Amniotic stem cell (primary cell): ENCODE data around the gene GRID1.
"Not testable (repeated sequence)": the region's sequence is repeated elsewhere in the genome, so short reads cannot be mapped to it uniquely, and the experiment has no call there.

ENCODE experiments used
- DNase-seq: peaks from one replicate; lab custom pipeline; 2025; lab: John Stamatoyannopoulos, UW

Gene GRID1

DNA sequence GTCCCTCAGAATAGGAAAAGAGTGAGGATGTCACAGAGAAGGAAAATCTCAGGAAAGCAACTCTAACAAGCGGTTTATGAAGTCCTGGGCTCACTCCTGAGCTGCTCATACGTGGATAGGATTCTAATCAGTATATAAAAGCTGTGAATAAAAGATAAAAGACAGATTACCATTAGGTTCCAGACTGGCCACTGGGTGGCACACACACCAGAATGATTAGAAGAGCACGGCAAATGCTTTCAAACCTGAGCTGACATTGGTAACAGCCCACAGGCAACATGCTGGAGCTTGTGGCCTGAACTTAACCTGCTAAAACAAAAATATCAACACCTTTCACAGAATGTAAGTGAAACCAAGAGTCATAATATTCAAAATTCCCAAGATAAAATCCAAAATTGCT lies 370.8 kb downstream of the GRID1 start:
- no peak for DNase-seq

DNA sequence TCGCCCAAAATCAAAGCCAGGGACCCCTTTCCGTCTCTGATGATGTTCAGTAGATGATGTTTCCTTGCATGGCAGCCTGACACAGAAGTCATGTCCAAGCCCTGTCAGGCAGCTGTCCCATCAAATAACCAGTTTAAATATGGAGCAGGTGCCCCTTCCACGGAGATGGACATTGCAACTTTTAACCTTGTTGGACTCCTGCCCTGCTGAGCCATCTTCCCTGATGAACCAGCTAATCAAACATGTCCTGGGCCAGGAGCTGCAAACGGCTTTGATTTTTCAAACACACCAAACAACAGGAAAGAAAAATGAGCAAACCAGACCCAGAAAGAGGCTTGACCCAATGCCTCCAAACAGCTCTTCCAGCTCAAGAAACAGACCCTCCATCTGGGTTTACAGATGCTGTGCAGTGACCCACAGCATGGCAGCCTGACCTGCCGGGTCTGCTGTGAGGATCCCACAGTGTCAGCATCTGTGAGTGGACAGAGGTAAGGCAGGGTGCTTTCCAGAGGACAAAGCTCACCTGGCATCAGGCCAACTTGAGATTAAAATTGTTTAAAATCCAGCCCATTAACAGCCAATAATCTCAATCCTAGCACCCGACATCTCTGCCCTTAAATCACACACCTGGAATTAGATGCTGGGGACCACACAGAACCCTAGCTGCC lies 372.6 kb downstream of the GRID1 start:
- DNase-seq: no peak

DNA sequence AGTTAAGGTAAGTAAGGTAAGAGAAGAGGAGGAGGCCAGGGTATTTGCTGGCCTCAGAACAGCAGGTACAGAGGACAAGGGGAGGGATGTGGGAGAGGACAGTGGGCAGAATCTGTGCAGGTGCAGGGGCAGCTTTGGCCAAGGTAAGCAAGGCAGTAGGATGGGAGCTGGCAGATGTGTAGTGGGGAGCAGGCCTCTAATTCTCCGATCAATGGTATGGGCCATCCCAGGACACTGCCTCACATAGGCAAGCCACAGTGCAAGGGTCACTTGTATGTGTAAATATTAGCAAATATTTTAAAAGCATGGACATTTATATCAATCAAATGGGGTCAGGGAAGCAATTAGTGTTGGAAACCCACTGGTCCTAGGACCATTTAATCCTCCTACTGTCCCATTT lies 373.5 kb downstream of the GRID1 start:
- no peak for DNase-seq

DNA sequence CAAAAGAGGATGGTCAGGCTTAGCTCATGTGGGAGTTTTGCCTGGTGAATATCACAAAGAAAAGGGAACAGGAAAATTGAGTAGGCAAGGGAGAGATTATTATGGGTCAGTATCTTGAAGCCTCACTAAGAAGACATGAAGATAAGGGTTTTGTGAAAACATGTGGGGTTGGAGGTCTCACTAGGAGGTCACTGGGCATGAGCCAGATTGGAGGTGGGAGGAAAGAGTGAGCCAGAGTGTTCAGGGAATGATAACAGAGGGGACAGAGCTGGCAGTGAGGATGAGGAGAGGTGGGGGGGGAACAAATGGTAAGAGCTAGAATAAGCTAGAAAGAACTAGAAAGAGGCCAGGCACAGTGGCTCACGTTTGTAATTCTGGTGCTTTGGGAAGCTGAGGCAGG lies 374.3 kb downstream of the GRID1 start:
- no peak for DNase-seq

DNA sequence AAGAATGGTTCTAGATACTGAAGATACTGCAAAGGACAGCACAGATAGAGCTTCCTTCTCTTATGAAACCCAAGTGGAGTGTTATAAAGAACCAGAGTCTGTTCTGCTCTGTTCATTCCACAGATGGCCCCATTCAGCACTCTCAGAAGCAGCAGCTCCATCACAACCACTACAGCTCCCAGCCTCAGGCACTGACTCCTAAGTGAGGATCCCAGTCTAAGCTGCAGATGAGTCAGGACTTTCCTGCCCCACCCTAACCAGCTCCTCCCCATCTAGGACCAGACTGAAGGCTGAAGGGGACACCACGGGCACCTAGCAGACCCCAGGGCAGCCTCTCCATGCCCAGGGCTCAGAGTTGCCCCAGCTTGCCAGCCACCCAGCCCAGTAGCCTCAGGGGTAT lies 379.8 kb downstream of the GRID1 start:
- DNase-seq: no peak

DNA sequence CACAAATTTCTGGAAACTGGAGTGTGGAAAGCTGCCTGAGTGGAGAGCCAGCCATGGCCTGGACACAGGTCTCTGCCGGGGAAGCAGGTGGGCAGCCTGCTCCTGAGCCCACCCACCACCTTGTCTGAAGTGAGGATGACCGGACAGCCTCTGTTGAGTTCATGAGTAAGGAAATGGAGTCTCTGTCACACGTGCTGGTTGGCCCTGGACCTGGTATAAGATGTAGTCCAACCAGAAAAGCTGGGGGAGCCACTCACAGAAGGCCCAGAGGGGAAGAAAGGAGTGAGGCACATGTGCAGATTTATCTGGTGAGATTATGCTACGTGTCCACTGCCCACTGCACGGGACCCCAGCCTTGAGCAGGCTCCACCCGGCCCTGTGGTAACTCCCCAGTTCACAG lies 383.5 kb downstream of the GRID1 start:
- no peak for DNase-seq

DNA sequence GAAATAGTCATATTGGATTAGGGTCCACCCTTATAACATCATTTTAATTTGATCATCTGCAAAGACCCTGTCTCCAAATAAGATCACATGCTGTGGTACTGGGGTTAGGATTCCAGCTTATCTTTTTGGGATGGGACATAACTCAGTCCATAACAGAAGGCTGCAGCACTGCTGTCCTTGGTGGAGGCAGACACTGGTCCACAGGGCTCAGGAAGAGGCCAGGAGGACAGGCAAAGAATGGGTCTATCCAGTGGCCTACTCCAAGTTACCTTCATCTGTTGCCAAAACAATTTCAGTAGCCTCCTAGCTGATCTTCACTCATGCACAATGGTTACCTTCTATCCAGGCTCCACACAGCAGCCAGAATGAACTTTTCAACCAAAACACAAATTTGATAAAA lies 387.0 kb downstream of the GRID1 start:
- no peak for DNase-seq

DNA sequence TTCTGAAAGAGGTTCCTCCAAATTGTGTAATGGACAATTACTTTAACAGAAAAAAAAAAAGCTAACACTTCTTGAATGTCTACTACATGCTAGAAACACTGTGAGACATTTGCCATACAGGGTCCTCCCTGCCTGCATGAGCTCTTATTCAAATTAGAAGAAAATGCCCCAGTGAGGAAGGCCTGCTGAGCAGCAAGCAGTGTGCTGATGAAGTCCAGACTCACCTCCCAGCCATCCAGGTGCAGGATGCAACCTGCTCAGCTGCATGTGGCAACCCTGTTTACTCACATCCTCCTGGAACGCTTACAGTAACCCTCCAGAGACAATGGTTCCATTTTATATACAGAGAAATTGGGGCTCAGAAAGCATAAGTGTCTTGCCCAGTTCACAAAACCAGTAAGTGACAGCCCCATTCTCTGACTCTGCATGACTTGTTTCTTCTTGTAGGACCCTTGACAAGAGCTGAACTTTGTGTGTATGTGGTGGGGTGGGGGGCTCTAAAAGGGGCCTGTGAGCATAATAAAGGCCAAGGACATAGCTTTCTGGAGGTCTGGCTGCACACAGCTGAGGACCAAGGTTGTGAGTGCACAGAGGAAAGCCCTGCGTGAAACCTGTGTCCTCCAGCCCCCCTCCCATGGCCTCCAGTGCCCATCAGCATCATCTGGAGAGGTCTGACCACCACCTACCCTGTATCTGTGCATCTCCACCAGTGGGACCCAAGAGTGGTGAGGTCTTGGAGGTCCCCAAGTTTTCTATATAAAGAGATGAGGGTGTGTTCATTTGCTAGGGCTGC lies 387.8 kb downstream of the GRID1 start:
- DNase-seq: no peak

DNA sequence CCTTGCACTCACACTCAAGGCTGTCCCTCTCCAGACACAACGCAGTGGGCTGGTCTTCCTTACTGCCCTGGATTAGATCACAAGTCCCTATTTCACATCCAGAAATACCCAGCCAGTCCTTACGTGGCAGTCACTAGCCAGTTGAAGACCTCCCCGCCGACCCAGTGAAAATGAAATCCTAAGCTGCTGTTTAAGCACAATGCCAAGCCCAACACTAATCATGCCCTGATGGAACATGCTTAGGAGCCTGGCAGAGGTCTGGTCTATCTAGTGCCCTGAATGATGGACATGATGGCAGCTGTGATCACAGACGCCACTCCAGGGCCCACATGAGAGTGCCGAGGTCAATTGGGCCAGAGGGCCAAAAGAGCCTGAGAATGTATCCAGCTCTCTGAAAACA lies 389.0 kb downstream of the GRID1 start:
- no peak for DNase-seq

DNA sequence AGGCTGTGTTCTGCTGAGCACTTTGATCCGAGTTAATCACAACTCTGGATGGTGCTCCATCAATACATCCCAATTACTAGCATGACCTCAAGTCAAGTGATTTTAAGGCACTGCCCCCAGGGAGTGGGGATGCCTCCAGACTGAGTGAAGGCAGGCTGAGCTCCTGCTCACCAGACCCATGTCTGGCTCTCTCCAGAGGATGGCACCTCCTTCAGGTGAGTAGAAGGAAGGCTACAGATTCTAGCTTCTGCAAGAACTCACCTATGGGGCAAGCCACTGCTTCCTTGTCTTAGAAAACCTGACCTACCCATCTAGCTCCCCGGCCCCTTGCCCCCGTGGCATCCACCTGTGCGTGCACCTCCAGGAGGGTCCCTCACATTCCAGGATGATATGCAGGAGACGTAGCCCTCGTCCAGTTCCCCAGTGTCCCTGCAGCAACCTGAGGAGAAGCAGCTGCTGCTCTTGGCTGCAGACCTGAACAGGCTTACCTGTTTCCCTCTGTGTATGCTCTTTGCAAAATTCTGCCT lies 390.3 kb downstream of the GRID1 start:
- no peak for DNase-seq

DNA sequence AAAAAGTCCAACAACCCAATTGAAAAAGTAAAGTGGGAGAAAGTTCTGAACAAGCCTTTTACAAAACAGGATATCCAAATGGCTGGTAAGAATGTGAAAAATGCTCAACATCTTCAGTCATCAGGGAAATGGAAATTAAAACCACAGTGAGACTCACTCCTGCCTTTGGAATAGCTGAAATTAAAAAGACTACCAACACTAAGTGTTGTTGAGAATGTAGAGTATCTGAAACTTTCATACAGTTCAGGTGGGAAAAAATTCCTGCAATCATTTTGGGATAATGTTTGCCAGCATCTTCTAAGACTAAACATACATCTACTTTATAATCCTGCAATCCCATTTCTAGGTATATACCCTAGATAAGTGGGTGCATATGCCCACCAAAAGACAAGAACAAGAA lies 395.1 kb downstream of the GRID1 start:
- DNase-seq: no peak

DNA sequence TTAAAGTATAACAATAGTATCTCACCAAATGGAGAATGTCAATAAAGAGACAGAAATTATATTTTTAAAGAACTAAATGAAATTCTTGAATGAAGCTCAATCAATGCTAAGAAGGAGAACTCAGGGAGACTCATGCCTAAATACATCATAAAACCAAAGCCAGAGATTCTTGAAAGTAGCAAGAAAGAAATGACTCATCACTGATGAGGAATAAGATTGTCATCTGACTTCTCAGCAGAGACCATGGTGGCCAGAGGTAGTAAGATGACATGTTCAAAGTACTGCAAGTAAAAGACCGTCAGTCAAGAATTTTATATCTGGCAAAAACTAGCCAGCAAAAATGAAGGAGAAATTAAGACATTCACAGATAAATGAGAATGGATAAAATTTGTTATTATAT lies 399.0 kb downstream of the GRID1 start:
- DNase-seq: no peak

DNA sequence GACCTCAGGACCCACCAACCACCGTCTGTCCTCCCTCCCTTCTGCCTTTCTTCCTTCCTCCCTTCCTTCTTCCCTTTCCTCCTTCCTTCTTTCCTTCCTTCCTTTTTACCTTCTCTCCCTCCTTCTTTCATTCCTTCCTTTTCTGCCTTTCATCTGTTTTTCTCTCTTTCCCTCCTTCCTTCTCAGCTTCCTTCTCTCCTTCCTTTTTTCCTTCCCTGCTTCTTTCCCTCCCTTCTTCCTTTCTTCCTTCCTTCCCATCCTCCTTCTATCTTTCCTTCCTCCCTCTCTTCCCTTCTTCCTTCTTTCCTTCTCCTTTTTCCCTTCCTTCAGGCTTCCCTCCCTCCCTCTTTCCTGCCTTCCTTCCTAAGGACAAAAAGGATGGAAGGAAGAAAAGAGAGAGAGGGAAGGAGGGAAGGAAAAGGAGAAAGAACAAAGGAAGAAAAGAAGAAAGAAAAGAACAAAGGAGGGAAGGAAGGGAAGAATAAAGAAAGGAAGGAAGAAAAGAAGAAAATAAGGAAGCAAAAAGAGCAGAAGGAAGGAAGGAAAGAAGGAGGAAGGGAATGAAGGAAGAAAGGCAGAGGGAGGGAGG lies 405.0 kb downstream of the GRID1 start:
- no peak for DNase-seq

DNA sequence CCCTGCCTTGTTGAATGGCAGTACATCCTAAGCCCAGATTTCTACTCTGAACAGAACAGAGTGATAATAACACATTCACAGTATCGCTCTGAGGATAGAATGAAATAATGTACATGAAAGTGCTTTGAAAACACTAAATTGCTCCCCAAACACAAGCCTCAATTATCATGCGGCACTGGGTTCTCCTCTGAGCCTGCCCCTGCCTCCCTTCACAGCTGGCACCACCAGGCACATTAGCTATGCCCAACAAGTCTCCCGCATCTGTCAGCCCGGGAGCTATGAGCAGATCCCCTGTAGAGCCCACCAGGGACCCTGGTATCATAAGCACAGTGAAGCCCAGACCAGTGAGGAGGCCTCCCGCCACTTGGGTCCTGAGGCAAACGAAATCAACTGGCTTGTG lies 405.5 kb downstream of the GRID1 start:
- no peak for DNase-seq

DNA sequence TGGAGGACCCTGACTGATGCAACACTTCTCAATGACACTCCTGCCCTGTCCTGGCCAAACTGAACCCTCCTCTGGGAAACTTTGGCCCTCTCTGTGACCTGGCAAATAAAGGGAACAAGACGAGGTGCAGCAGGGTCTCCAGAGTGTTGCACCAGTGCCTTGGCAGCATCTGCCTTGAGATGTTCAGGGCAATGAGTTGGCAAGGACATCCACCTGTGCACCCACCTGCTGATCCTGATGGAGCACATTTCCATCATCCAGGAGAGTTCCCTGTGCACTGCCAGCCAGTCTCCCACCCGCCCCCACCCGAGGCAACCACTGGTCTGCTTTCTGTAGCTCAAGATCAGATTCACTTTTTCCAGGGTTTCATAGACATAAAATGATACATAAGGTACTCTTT lies 407.4 kb downstream of the GRID1 start:
- no peak for DNase-seq

DNA sequence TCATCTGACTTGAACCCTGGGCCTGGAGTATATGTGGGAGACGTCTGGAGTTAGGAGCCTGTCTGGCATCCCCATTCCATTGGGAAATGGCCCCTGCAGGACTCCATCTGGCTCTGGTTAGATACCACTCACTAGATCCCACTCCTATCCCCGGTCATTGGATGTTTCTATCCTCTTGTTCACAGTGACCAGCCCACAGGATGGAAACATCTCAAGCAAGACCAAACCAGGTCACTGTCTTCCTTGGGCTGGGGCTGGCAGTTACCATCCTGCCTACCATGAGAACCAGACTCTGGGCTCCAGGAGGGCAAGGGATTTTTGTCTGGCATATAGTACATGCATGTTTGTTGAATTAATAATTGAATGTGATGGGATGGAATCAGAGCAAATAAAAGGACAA lies 415.7 kb downstream of the GRID1 start:
- DNase-seq: no peak

DNA sequence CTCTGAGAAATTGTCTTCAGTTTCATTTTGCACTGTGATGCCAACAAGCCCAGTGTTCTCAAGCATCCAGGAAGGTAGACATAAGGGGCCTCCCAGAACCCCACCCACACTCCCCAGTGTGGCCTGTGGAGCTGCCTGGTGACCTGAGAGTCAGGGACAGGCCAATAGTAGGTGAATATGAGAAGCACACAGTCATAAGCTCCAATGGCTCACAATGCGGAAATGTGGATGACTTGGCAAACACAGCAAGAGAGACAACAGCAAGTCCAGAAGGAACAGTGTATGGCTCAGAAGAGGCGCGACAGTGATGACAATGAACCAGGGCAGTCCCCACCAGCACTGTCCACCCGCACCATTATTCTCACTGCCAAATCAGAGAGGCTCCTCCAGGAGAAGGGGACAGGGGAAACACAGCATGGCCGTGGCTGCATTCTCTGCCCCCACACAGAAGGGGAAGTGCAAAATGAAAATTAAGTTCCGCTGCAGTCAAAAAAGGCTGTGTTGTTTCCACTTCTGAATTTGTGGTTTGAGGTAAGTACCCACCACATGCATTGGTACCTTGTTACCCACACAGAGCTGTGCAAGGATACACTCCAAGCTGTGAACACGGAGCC lies 419.8 kb downstream of the GRID1 start:
- no peak for DNase-seq

DNA sequence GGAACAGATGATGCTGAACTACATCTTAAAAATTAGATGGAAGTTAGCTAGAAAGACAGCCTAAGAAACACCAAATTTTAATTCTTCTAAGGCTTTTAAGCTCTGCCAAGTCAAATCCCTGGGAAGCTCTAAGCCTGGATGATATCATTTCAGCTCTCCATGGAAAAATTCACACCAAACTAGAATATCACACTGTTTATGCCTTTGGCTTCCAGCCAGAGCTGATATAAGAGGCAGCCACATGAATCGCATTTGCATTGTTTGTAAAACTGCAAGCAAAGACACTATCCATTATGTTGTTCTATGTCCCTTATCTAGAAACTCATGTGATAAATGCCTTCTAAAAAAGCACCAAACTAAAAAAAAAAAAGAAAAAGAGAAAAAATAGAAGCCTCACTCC lies 430.4 kb downstream of the GRID1 start:
- no peak for DNase-seq

DNA sequence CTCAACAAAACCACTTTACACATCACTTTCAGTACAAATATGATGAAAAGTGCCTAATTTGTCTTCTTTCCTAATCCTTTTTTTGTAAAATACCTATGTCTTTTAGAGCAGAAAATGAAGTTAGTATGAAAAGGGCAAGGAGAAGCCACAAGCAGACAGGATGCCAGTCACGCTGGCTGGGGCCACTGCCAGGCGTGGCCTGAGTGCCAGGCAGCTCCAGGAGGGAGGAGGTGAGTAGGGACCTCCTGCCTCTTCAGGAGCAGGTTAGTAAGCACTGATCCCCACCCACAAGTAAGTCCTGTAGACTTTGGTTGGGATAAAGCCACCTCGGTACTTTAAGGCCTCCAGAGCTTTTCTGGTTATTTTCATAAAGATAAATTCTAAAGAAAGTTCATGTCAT lies 432.0 kb downstream of the GRID1 start:
- no peak for DNase-seq

DNA sequence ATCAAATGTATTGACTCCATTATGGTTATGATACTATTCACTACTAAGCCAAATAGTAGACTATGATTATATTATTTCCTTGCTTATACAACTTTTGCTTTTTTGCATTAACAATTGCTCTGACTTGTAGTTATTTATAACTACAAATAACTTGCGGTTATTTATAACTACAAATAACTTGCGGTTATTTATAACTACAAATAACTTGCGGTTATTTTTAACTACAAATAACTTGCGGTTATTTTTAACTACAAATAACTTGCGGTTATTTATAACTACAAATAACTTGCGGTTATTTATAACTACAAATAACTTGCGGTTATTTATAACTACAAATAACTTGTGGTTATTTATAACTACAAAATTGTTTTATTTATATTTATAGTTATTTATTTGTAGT lies 436.6 kb downstream of the GRID1 start:
- not testable (repeated sequence) for DNase-seq

DNA sequence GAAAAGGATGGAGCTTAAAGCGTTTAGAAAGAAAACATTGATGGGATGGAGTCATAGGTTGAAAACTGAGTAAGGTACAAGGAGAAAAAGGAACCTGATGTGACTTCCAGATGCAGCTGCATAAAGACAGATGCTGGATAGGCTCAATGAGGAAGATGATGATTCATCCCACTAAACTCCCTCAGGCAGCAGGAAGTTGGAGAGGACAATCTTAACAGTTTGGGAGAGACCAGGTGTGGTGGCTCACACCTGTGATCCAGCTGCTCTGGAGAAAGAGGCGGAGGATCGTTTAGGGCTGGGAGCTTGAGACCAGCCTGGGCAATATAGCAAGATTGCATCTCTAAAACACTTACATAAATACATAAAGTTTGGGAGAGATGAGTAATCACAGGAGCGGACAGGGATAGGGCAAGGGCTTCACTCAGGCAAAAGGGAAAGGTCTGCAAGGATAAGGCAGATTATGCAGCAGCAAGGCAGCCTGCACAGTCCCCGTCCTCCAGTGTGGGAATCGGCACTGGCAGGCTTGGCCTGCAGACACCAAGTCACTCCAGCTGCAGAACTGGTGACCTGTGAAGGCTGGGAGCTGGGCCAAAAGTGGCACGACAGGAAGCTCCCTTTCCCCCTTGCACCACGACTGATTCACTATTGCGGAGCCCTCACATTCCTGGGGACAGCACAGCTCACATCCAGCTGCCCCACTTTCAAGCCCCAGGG lies 438.5 kb downstream of the GRID1 start:
- DNase-seq: no peak

DNA sequence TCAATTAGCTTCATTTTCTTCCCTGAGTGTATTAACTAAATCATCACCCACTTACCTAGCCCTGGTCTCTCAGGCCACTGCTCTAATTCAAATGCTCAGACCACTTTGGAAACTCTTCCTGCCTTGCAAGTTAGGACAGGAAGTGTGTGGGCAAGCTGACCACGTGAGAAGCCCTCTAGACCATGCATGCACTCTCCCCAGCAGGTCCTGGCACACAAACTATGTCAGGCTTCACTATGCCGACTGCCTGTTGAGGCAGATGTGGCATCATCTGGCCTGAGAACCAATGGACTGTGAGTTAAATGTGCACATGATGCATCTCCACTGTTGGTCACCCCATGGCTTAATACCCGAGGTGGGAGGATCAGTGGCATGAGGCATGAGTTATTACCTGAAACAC lies 439.6 kb downstream of the GRID1 start:
- no peak for DNase-seq
